Fibroblast of villous mesenchyme (primary cell): ENCODE data around the gene DYRK3. TPM values are rescaled to one million over a fixed set of nuclear protein-coding genes. Genes with fewer than 3 reads are reported as not detected.
A peak's percentile ranks its signal among the peaks of the same experiment; 100 is the strongest.

Experiments used
- DNase-seq: peaks from one replicate; pipeline ENCODE4 v3.0.0-alpha.2; 2010; ENCODE audit warnings: low read depth
- H3K4me3 ChIP-seq: 2 replicates; pipeline ENCODE4 v1.5.1; 2011; ENCODE audit warnings: low read depth, mild to moderate bottlenecking, low read length
- CTCF ChIP-seq: IDR thresholded peaks from 2 replicates; pipeline ENCODE4 v1.5.1; 2012; ENCODE audit warnings: low read depth, mild to moderate bottlenecking, low read length; ENCODE audit not compliant: insufficient read depth
- total RNA-seq: library from RNA; depleted of rRNA; stranded (reverse); fragments of >200 nt; gene quantifications from 2 replicates; pipeline ENCODE4 v1.2.3, GENCODE V29; 2012

DYRK3 gene
- total RNA-seq, 1 donor: 46.2 TPM

GRCh38 chr1:206653715-206654459 lies 18.6 kb downstream of the DYRK3 start:
- TF ChIP-seq CTCF: no peak
- no peak overlapping the region for H3K4me3 ChIP-seq
- DNase-seq: no peak

- TF ChIP-seq CTCF: no peak
- DNase-seq: no peak
- H3K4me3 ChIP-seq: no peak overlapping the region
Observed at GRCh38 chr1:206654828-206655227, 19.5 kb downstream of the DYRK3 start.

DNA sequence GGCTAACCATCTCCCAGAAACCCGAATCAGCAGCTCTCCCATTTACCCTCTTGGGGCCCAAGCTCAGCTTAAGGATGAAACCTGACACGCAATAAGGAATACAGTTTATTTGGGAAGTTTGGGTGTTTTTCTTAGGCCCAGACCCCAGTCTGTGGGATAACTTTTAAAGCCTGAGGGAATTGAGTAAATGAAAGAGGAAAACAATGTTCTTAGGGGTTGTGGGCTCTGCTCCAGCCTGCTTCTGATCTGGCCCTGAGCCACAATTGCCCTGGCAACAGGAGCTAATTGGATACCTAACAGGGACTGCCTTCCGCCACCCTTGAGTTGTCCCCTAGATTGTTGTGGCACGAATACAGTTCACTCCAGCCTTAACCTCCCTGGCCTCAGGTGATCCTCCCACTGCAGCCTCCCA lies 20.1 kb downstream of the DYRK3 start:
- DNase-seq: no peak
- TF ChIP-seq CTCF: no peak
- no peak overlapping the region for H3K4me3 ChIP-seq

DNA sequence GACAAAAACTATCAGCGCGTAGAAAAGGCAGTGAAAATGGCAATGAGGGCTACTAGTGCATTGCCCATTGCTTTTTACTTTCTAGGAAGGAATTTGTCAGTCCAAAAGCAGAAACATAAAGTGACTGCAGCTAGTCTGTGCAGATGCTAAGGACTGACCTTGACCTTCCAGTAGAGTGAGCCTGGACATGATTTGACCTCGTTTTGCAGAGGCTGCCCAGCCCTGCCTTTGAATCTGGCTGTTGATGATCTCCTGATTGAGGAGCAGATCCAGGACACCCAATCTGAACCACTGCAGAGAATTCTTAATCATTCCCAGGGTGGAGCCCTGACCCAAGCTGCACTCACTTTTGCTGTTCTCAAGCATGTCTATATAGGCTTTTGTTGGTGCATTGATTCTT lies 21.6 kb downstream of the DYRK3 start:
- H3K4me3 ChIP-seq: no peak overlapping the region

DNA sequence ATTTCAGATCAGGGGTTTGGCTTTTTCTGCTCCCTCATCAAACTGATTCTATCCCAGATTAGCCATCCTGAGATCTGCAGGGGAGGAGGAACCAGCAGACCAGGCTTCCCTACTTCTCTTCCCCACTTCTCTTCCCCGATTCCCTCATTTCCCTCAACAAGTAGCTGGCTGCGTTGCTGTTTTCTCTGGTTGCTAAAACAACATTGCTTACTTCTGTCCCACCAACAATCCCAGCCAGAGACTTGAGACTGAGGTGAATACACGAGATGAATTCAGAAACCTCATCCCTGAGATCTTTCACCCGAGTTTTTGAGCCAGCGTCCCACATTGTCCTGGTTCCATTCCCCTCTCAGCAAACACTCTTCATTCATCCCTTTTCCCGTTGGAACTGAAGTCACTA lies 22.4 kb downstream of the DYRK3 start:
- no peak for TF ChIP-seq CTCF
- no peak overlapping the region for H3K4me3 ChIP-seq
- DNase-seq: no peak

More for the DNA sequence above, 21.6 kb downstream of the DYRK3 start:
- no peak for TF ChIP-seq CTCF
- no peak for DNase-seq

DNA sequence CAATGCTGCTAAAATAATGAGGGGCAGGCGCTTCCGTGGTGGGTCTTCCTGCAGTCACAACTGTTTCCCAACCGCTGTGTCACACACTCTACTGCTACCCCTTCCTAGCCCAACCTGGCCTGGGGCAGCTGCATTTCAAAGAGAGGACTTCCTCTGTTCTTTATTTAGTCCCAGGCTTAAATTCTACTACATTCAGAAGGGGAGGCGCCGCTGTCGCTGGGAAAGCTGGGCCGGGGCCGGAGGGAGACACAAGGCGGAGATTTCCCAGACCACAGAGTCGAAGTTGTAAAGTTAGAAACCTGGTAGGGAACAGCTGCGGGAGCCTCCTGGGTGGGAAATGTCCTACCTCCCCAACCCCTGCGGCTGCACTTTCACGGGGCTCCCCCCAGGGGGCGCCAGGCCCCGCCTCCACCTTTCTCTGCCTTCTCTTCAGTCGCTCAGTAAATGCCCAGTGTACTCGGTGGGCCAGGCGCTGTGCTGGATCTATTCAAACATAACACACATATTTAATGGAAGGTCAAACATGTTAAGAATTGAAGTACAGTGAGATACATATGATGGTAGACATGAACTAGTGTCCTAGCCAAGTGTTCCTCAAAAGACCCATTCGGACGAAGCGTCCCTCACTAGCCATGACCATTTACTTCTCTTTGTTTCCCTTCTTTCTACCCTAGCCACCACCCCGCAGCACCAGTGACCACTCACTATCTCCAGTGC lies 23.1 kb downstream of the DYRK3 start:
- no peak overlapping the region for H3K4me3 ChIP-seq
- DNase-seq: peak; percentile 47
- TF ChIP-seq CTCF: peak; percentile 85

DNA sequence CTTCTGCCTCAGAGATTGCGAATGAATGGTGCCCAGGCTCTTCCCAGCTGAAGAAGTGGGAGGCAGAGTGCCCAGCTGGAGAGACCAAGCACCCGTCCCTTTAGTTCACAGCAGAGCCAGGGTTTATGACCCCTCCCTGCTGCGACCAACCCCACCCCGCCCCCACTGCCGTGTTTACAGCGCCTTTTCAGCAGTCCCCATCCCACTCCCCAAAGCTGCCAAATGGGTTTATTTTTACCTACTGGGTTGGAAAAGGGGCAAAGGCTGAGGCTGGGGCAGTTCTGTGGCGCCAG lies 23.6 kb downstream of the DYRK3 start:
- DNase-seq: no peak
- TF ChIP-seq CTCF: no peak

More for the DNA sequence above, 23.6 kb downstream of the DYRK3 start:
- no peak overlapping the region for H3K4me3 ChIP-seq
